ENCODE results near the gene B3GALNT2. TPM values are rescaled to one million over a fixed set of nuclear protein-coding genes. Genes with fewer than 3 reads are reported as not detected.

Gene B3GALNT2
- total RNA-seq, 4 donors from 2014 or later = 28.8 to 35.3 (median 32.4) TPM

GRCh38 chr1:235401251-235401650 lies 103.0 kb downstream of the B3GALNT2 start:
- ATAC-seq (no peak), DNase-seq (no peak)
- TF ChIP-seq POLR2A (IDR thresholded peaks at IDR 0.05) (no peak), CTCF (IDR thresholded peaks at IDR 0.05 in 4 of 5, conservative IDR thresholded peaks at IDR 0.05 in 1 of 5) (no peak)
- intact Hi-C loops (cut with DNase I; ENCODE audit: low total_unique reads) = no loop called here
- H3K27ac ChIP-seq = no peak overlapping the region
- no peaks in the 10 kb centered on the region for H3K4me1 ChIP-seq
- in situ Hi-C loops (cut with MboI; ENCODE audit: low sequenced_read_pairs in 4 of 4) = loop anchor here in 1 of 4 donors (25.0 kb wide), 1 partner anchor 289 kb away; no protein-coding TSS in a partner anchor
- H3K27me3 ChIP-seq = no peaks in the 10 kb centered on the region
- H3K4me3 ChIP-seq = no peak overlapping the region
- no peaks in the 10 kb centered on the region for H3K9me3 ChIP-seq
- H3K36me3 ChIP-seq = peaks cover 0 to 13% of the 10 kb centered on the region in 2 donors

Other genes with a start within 250 kb of the B3GALNT2 start
- 10 to 100 TPM; 11.5 to 18.8 (median 16.5) TPM for gene ARID4B, start 176.3 kb downstream of the B3GALNT2 start, total RNA-seq
- 10 to 100 TPM; 14.5 to 21.9 (median 17.7) TPM for gene GGPS1, start 175.9 kb downstream of the B3GALNT2 start, total RNA-seq
- gene TBCE, start 137.0 kb downstream of the B3GALNT2 start, total RNA-seq = 10 to 100 TPM; 24.4 to 47.6 (median 29.2) TPM
- gene GNG4, start 145.3 kb upstream of the B3GALNT2 start, total RNA-seq = not detected